ENCODE measurements around the gene DYNC1LI1.

DNA sequence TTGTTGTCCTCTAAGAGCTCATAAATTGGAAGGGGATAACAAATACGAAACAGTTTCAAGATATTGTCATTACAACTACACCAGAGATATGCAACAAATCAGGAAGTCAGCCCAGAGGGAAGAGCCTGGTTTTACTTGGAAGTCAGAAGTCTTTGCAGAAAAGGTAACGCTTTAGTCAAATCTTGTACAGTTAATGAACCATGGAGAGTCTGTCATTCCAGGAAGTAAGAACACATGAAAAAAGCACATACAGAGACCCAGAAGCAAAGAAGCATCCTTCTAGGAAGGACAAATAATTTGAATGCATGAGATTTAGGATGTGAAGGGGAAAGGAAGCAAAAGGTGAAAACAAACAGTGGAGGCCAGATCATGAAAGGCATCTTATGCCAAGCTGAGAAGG, 19.6 kb downstream of the DYNC1LI1 start:
- TF ChIP-seq YY1 (IDR thresholded peaks at IDR 0.05), result no peak
- TF ChIP-seq, protein P1, sequence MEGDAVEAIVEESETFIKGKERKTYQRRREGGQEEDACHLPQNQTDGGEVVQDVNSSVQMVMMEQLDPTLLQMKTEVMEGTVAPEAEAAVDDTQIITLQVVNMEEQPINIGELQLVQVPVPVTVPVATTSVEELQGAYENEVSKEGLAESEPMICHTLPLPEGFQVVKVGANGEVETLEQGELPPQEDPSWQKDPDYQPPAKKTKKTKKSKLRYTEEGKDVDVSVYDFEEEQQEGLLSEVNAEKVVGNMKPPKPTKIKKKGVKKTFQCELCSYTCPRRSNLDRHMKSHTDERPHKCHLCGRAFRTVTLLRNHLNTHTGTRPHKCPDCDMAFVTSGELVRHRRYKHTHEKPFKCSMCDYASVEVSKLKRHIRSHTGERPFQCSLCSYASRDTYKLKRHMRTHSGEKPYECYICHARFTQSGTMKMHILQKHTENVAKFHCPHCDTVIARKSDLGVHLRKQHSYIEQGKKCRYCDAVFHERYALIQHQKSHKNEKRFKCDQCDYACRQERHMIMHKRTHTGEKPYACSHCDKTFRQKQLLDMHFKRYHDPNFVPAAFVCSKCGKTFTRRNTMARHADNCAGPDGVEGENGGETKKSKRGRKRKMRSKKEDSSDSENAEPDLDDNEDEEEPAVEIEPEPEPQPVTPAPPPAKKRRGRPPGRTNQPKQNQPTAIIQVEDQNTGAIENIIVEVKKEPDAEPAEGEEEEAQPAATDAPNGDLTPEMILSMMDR (IDR thresholded peaks at IDR 0.05; ENCODE audit: low read depth, low read length, missing input control), result no peak
- no peak for TF ChIP-seq GABPA (IDR thresholded peaks at IDR 0.05 in 1 of 2, conservative IDR thresholded peaks at IDR 0.05 in 1 of 2)
- TF ChIP-seq HNF4G (IDR thresholded peaks at IDR 0.05), result no peak
- TF ChIP-seq, protein P2, sequence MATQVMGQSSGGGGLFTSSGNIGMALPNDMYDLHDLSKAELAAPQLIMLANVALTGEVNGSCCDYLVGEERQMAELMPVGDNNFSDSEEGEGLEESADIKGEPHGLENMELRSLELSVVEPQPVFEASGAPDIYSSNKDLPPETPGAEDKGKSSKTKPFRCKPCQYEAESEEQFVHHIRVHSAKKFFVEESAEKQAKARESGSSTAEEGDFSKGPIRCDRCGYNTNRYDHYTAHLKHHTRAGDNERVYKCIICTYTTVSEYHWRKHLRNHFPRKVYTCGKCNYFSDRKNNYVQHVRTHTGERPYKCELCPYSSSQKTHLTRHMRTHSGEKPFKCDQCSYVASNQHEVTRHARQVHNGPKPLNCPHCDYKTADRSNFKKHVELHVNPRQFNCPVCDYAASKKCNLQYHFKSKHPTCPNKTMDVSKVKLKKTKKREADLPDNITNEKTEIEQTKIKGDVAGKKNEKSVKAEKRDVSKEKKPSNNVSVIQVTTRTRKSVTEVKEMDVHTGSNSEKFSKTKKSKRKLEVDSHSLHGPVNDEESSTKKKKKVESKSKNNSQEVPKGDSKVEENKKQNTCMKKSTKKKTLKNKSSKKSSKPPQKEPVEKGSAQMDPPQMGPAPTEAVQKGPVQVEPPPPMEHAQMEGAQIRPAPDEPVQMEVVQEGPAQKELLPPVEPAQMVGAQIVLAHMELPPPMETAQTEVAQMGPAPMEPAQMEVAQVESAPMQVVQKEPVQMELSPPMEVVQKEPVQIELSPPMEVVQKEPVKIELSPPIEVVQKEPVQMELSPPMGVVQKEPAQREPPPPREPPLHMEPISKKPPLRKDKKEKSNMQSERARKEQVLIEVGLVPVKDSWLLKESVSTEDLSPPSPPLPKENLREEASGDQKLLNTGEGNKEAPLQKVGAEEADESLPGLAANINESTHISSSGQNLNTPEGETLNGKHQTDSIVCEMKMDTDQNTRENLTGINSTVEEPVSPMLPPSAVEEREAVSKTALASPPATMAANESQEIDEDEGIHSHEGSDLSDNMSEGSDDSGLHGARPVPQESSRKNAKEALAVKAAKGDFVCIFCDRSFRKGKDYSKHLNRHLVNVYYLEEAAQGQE (IDR thresholded peaks at IDR 0.05), result no peak
- TF ChIP-seq TAF1 (conservative IDR thresholded peaks at IDR 0.05), result no peak
- TF ChIP-seq, protein P3, sequence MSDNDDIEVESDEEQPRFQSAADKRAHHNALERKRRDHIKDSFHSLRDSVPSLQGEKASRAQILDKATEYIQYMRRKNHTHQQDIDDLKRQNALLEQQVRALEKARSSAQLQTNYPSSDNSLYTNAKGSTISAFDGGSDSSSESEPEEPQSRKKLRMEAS (IDR thresholded peaks at IDR 0.05), result no peak
- no peak for TF ChIP-seq RAD21 (IDR thresholded peaks at IDR 0.05)
- no peak for TF ChIP-seq JUND (IDR thresholded peaks at IDR 0.05)
